ENCODE results near the gene TMEM131L.

TMEM131L gene

DNA sequence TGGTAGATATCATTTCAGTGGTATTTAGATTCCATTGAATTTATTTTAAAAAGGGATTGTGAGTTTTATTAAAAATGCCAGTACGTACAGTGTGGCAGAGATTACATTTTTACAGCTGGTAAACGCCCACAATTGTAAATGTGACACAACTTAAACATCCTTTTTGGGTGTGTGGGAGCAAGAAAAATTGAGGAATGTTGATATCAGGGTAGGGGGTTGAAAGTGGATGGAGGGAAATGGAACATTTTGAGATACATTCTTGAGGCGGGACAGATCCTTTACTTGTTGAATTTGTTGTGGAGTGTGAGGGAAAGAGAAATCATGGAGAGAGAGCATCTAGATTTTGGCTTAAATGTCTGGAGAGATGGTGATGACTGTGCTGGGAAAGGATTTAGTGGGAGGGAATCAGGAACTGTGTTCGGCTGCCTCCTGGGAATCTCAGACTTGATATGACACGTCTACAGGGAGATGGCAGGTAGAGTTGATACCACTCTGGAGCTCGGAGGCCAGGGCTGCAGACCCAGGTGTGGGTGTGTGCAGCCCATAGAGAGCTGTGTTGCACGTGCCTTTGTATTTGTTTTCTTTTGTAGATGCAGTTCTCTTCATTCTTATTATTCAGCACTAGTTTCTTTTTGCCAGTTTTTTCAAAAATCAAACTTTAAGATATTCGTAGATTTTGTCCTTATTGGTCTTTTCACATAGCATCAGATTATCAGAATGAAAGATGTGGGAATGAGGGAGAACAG is 10.8 kb downstream of the TMEM131L start:
- no peak for DNase-seq

GRCh38 chr4:153479101-153479500 is 12.9 kb downstream of the TMEM131L start:
- no peak for DNase-seq

- DNase-seq = no peak
Measured at GRCh38 chr4:153480704-153481103, 14.5 kb downstream of the TMEM131L start.

- DNase-seq = no peak
Measured at GRCh38 chr4:153481478-153481877, 15.3 kb downstream of the TMEM131L start.

DNA sequence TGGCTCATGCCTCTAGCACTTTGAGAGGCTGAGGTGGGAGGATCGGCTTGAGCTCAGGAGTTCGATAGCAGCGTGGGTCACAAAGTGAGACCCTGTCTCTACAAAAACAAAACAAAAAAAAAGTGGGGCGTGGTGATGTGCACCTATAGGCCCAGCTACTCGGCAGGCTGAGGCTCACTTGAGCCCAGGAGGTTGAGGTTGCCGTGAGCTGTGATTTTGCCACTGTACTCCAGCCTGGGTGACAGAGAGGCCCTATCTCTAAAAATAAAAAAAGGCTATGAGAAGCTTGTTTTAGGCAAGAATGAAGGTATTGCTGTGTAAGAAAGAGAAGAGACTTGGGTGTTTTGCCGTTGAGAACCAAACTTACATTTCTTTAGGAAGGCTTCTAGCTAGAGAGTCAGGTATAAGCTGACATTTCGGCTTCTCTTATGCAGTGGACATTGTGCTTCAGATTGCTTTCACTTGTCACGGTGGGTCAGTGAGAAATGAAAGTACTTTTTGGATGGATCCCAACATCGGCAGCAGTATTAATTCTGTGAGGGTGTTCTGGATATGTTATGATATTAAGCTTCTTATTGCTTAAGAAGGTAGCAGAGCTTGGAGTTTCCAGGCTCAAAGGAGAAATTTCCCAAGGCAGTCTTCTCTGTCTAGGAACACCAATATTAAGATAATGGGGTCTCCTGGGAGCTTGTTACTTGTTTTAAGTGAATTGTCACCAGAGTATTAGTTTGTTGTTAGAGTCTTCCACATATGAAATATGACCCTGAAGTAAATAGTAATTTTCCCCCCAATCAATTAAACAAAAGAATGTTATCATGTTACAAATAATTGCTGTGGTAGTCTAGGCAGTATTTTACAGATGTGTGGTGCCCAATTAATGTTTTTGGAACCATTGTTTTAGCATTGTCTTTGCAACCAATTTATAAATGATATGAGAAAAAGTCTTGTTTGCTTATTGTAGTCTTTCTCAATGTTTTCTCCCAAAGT is 17.6 kb downstream of the TMEM131L start:
- DNase-seq = no peak

GRCh38 chr4:153485359-153485758 is 19.2 kb downstream of the TMEM131L start:
- DNase-seq = no peak

DNA sequence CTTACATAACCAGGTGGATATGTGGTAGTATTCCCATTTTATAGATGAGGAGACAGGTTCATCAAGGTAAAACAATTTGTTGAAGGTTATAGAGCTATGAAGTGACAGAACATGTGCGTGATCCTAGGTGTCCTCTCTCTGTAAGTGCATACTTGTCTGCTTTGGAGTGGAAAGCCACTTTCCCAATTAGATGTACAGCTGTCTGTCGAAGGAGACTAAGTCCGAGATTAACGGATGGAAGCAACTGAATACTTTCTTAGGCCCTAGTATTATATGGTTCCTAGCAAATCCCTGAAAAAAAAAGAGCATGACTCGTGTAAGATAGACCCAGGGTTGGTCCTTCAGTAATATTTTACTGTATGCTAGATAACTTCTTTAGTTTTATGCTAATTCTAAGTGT is 19.7 kb downstream of the TMEM131L start:
- DNase-seq = no peak

- DNase-seq = peak; percentile 24
Measured at GRCh38 chr4:153486281-153487151, 20.4 kb downstream of the TMEM131L start.

GRCh38 chr4:153488006-153488891 is 22.1 kb downstream of the TMEM131L start:
- peak; percentile 79 for DNase-seq

DNA sequence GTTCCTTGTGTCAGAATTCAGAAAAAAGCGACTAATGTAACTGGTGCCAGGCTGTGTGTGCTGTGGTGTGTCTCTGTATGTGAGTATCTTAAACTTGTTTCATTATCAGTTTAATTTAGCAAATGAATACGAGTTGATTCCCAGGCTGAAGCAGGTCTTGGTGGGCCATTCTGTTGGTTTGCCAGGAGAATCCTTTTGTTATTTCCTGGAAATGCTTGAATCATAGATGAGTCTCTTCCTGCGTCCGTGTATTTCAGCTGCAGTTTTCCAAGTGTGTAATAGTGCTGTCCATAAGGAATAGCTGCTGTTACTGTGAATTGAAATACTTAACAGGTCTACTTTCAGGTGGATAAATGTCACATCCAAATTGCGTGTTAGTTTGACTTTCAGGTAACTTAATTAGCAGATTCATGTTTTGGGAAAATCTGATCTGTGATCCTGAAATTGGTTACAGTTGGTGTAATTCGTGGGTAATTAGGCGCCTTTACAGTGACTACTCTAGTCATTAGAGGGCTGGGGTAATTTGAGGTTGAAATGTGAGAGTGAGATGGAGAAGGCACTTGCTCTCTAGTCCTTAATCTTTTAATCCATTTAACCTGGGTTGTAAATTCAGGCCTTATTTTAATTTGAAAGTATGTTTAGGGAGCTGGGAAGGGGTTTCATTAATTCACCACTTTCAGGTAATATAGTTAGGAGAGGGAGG is 23.8 kb downstream of the TMEM131L start:
- no peak for DNase-seq

DNA sequence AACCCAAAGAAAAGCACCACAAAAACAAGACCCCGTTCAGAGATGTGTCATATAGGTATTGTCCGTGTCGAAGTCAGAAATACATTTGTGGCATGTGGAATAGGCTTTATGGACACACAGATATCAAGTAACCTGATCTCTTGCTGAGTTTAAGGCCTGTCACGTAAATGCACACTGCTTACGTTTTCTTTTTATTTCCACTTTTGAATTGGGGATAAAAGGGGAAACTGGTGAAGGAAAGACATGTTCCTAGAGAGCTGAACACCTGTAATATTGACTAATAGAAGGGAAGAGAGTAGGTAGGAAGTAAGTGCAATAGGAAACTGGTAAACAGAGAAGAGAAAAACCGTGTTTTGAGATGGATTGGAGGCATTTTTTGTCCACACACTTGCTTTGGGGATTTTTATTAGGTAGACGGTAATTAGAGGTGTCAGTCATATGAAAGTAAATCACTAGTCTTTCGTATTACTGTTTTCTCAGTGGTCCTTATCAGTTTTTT is 24.9 kb downstream of the TMEM131L start:
- DNase-seq = no peak

GRCh38 chr4:153494562-153494961 is 28.4 kb downstream of the TMEM131L start:
- DNase-seq = no peak

- no peak for DNase-seq
Measured at GRCh38 chr4:153495480-153496193, 29.5 kb downstream of the TMEM131L start.

DNA sequence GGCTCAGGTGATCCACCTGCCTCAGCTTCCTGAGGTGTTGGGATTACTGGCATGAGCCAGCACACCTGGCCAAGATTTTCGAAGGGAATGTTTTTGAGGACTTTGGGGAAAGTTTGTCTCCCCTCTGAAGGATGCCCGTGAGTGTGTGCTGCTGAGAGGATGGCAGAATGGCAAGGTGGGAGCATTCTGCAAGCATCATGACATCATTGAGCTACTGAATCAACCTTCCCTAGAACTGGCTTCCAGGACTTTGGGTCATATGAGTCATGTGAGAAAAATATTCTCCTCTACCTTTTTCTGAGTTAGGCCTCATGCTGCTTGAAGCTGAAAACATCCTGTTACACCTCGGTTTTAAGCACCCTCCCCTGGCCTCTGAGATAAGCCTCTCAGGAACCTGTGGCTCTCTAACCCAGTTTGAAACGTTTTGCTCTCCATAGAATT is 31.0 kb downstream of the TMEM131L start:
- DNase-seq = peak; percentile 47

DNA sequence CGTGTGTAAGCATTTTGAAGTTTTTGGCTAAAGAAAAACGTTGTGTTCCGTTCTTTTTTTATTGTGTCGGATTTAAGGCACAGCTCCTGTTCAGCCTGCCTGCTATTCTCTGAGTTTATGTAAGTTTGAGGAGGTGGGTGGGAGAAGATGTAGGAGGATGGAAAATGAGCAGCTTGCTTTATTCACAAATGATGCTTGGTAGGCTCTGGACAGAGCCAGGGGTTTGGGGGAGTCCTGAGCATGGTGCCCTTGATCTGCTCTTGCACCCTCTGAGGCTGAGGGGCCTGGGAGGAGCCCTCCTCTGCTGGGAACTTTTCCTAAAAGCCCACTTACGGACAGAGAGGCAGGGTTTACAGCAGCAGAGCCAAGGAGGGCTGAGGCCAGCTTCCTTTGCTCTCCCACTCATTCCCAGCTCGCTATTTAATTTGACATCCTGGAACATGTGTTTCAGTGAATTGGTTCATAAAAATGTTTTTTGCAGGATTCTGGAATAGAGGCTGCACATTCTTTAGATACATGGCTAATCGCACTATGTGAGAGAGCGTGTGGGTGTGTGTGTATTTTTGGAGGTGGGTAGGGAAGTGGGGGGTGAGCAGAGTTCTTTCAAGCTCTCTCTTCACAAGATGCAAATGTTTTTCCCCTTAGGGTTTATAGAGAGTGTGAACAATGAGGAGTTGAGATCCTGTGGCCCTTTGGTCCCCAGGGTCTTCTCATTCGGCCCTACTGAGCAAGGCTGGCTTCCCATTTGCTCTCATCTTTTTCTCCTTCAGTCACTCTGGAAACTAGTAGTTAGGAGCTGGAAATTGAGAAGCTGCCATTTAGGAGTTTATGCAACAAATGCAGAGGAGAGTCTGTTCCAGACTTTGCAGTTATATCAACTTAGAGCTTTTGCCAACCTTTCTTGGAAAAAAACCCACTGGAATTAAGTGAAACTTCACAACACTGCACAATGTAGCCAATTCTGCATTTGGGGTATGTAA is 32.1 kb downstream of the TMEM131L start:
- no peak for DNase-seq

DNA sequence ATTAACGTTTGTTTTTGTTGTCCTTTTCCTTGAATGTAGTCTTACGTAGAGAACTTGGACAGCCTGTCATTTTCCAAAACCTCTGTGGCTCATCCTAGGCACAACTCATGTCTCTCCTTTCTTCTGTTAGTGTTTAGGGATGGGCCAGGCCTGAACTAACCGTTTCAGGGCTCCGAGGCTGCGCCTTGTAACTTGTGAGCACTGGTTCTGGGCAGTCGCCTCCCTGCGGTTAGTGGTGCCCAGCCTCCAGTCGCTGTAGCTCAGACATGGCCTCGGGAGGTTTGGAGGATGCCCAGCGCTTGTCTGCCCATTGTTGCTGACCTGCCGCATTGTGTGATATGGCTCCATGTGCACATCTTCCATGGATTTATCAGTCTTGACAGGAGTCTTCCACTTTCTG is 32.8 kb downstream of the TMEM131L start:
- no peak for DNase-seq

GRCh38 chr4:153501578-153501977 is 35.4 kb downstream of the TMEM131L start:
- no peak for DNase-seq

DNA sequence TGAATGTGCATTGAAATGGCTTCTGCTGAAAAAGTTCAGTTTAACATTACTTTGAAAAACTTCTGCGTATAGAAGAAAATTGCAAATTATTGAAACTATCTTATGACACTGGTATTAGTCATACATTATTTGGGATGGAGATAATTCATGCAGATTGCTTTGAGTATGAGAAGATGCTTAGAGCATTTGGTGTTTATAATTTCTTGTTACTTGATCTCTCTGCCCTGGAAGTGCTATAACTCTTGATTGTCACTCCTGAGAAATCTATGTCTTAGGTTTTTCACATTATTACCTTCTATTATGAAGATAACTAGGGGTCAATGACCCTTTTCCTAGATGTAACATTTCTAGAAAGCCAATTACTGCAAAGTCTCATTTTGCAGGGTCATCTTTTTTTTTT is 36.4 kb downstream of the TMEM131L start:
- no peak for DNase-seq
